HEK293T (cell line): ENCODE measurements around the gene ALDH3A2.

ENCODE experiments used
- ARNT ChIP-seq: fragments of 450-650 bp; IDR thresholded peaks from 2 replicates; pipeline ENCODE4 v1.6.1; 2017; ENCODE audit warnings: mild to moderate bottlenecking
- CTBP1 ChIP-seq: fragments of 450-650 bp; IDR thresholded peaks from 2 replicates; pipeline ENCODE4 v1.6.1; 2016; ENCODE audit warnings: borderline replicate concordance
- FOXK2 ChIP-seq: fragments of 450-650 bp; IDR thresholded peaks from 2 replicates; pipeline ENCODE4 v1.6.1; 2016; ENCODE audit warnings: mild to moderate bottlenecking
- FOXM1 ChIP-seq: fragments of 450-650 bp; IDR thresholded peaks from 2 replicates; pipeline ENCODE4 v1.6.1; 2017; ENCODE audit warnings: mild to moderate bottlenecking, borderline replicate concordance
- L3MBTL2 ChIP-seq: fragments of 450-650 bp; conservative IDR thresholded peaks from 2 replicates; pipeline ENCODE4 v1.6.1; 2016; ENCODE audit warnings: mild to moderate bottlenecking
- LEF1 ChIP-seq: fragments of 450-650 bp; IDR thresholded peaks from 2 replicates; pipeline ENCODE4 v1.6.1; 2017; ENCODE audit warnings: mild to moderate bottlenecking, borderline replicate concordance
- SP1 ChIP-seq: fragments of 450-650 bp; IDR thresholded peaks from 2 replicates; pipeline ENCODE4 v1.6.1; 2017

- no peak for TF ChIP-seq SP1
- TF ChIP-seq LEF1, result no peak
- TF ChIP-seq FOXK2, result no peak
- TF ChIP-seq L3MBTL2, result no peak
- TF ChIP-seq ARNT, result no peak
- no peak for TF ChIP-seq FOXM1
- TF ChIP-seq CTBP1, result no peak
Measured at GRCh38 chr17:19613979-19614378, 34.6 kb upstream of the ALDH3A2 start.
